H9 (cell line): ENCODE data around the gene HS6ST2. TPM values are rescaled to one million over a fixed set of nuclear protein-coding genes. Genes with fewer than 3 reads are reported as not detected.

Experiments
- DNase-seq: peaks from one replicate; pipeline ENCODE4 v3.0.0-alpha.2; 2017
- H2AFZ ChIP-seq: one replicate; pipeline ENCODE4 v1.6.1; 2013; ENCODE audit warnings: mild to moderate bottlenecking, low read length, control low read depth, moderate library complexity
- H2AK5ac ChIP-seq: 2 replicates; pipeline ENCODE4 v1.6.1; 2013; ENCODE audit warnings: low read length, control low read depth, mixed read lengths; ENCODE audit not compliant: insufficient read length
- H2BK120ac ChIP-seq: one replicate; pipeline ENCODE4 v1.6.1; 2013; ENCODE audit warnings: low read depth, mild to moderate bottlenecking, low read length, control low read depth, inconsistent platforms; ENCODE audit not compliant: poor library complexity, severe bottlenecking
- H2BK12ac ChIP-seq: 2 replicates; pipeline ENCODE4 v1.6.1; 2013; ENCODE audit warnings: low read length, control low read depth, mixed read lengths, low read depth; ENCODE audit not compliant: insufficient read length
- H2BK15ac ChIP-seq: 2 replicates; pipeline ENCODE4 v1.6.1; 2013; ENCODE audit warnings: low read depth, low read length, control low read depth
- H2BK20ac ChIP-seq: one replicate; pipeline ENCODE4 v1.6.1; 2013; ENCODE audit warnings: low read depth, mild to moderate bottlenecking, low read length, control low read depth, inconsistent platforms; ENCODE audit not compliant: poor library complexity, severe bottlenecking
- H2BK5ac ChIP-seq: 2 replicates; pipeline ENCODE4 v1.6.1; 2013; ENCODE audit warnings: low read length, control low read depth, mixed read lengths; ENCODE audit not compliant: insufficient read length
- H3K14ac ChIP-seq: 2 replicates; pipeline ENCODE4 v1.6.1; 2013; ENCODE audit warnings: low read length, control low read depth; ENCODE audit not compliant: insufficient read depth
- H3K18ac ChIP-seq: 2 replicates; pipeline ENCODE4 v1.6.1; 2013; ENCODE audit warnings: low read depth, mild to moderate bottlenecking, mixed read lengths, low read length, control low read depth; ENCODE audit not compliant: insufficient read length
- H3K23ac ChIP-seq: 2 replicates; pipeline ENCODE4 v1.6.1; 2013; ENCODE audit warnings: low read length, control low read depth, mixed read lengths, low read depth; ENCODE audit not compliant: insufficient read length
- H3K23me2 ChIP-seq: 2 replicates; pipeline ENCODE4 v1.6.1; 2013; ENCODE audit warnings: low read depth, mild to moderate bottlenecking, mixed read lengths, low read length, control low read depth; ENCODE audit not compliant: insufficient read length, poor library complexity, severe bottlenecking
- H3K27ac ChIP-seq: 2 replicates; pipeline ENCODE4 v1.5.1; 2013; ENCODE audit warnings: low read length, control low read depth, mixed read lengths, low read depth; ENCODE audit not compliant: insufficient read length
- H3K27me3 ChIP-seq: 2 replicates; pipeline ENCODE4 v1.6.1; 2013; ENCODE audit warnings: low read length, control low read depth, inconsistent platforms; ENCODE audit not compliant: insufficient read depth
- H3K4ac ChIP-seq: 2 replicates; pipeline ENCODE4 v1.6.1; 2013; ENCODE audit warnings: low read depth, mild to moderate bottlenecking, control low read depth, inconsistent platforms, low read length, moderate library complexity
- H3K4me1 ChIP-seq: 2 replicates; pipeline ENCODE4 v1.6.1; 2013; ENCODE audit warnings: low read length, control low read depth, inconsistent platforms; ENCODE audit not compliant: insufficient read depth
- H3K4me2 ChIP-seq: 2 replicates; pipeline ENCODE4 v1.6.1; 2013; ENCODE audit warnings: low read length, control low read depth, mixed read lengths; ENCODE audit not compliant: insufficient read length, insufficient read depth
- H3K56ac ChIP-seq: 2 replicates; pipeline ENCODE4 v1.6.1; 2013; ENCODE audit warnings: low read depth, mild to moderate bottlenecking, mixed read lengths, low read length, control low read depth; ENCODE audit not compliant: insufficient read length
- H3K79me1 ChIP-seq: 2 replicates; pipeline ENCODE4 v1.6.1; 2013; ENCODE audit warnings: low read depth, mild to moderate bottlenecking, moderate library complexity, low read length, control low read depth, inconsistent platforms; ENCODE audit not compliant: insufficient read depth, poor library complexity, severe bottlenecking
- H3K79me2 ChIP-seq: 2 replicates; pipeline ENCODE4 v1.6.1; 2013; ENCODE audit warnings: low read length, control low read depth, inconsistent platforms; ENCODE audit not compliant: insufficient read depth
- H3K9ac ChIP-seq: 2 replicates; pipeline ENCODE4 v1.6.1; 2013; ENCODE audit warnings: low read length, control low read depth, mixed read lengths; ENCODE audit not compliant: insufficient read length; ENCODE audit errors: extremely low read depth
- H3K9me3 ChIP-seq: one replicate; pipeline ENCODE4 v1.6.1; 2013; ENCODE audit warnings: low read depth, low read length, inconsistent platforms; ENCODE audit not compliant: control insufficient read depth
- H3T11ph ChIP-seq: one replicate; pipeline ENCODE4 v1.6.1; 2013; ENCODE audit warnings: mild to moderate bottlenecking, low read length, control low read depth, inconsistent platforms
- H4K20me1 ChIP-seq: one replicate; pipeline ENCODE4 v1.6.1; 2013; ENCODE audit not compliant: control insufficient read depth, insufficient read length, insufficient read depth
- H4K5ac ChIP-seq: 2 replicates; pipeline ENCODE4 v1.6.1; 2013; ENCODE audit warnings: low read depth, mild to moderate bottlenecking, mixed read lengths, low read length, control low read depth; ENCODE audit not compliant: insufficient read length
- H4K8ac ChIP-seq: replicated peaks from 2 replicates; pipeline ENCODE4 v1.6.1; 2013; ENCODE audit warnings: low read length, control low read depth, mixed read lengths, low read depth; ENCODE audit not compliant: insufficient read length
- H4K91ac ChIP-seq: 2 replicates; pipeline ENCODE4 v1.6.1; 2013; ENCODE audit warnings: low read depth, mild to moderate bottlenecking, moderate library complexity, mixed read lengths, low read length, control low read depth; ENCODE audit not compliant: insufficient read length
- H3K27ac Mint-ChIP-seq, 3 experiments: 2 replicates in 2 of 3; 3 replicates in 1 of 3; pipeline ENCODE4 v1.8.0; 2020 to 2021; ENCODE audit warnings: mixed read lengths in 3 of 3, mild to moderate bottlenecking in 1 of 3, moderate library complexity in 1 of 3
- H3K27me3 Mint-ChIP-seq: 2 replicates; pipeline ENCODE4 v1.8.0; 2021; ENCODE audit warnings: low read depth, mild to moderate bottlenecking, moderate library complexity, mixed read lengths
- H3K36me3 Mint-ChIP-seq, 3 experiments: 2 replicates in 2 of 3; 3 replicates in 1 of 3; pipeline ENCODE4 v1.8.0; 2020 to 2021; ENCODE audit warnings: low read depth in 3 of 3, mixed read lengths in 3 of 3; ENCODE audit not compliant: insufficient read depth in 1 of 3
- H3K4me1 Mint-ChIP-seq, 2 experiments: 2 replicates each; pipeline ENCODE4 v1.8.0; 2020; ENCODE audit warnings: mixed read lengths in 2 of 2
- H3K4me3 Mint-ChIP-seq, 2 experiments: 2 replicates in 1 of 2; 3 replicates in 1 of 2; pipeline ENCODE4 v1.8.0; 2020 to 2021; ENCODE audit warnings: mild to moderate bottlenecking in 2 of 2, mixed read lengths in 2 of 2, moderate library complexity in 1 of 2
- H3K9me3 Mint-ChIP-seq, 2 experiments: 2 replicates in 1 of 2; 3 replicates in 1 of 2; pipeline ENCODE4 v1.8.0; 2020; ENCODE audit warnings: mild to moderate bottlenecking in 2 of 2, mixed read lengths in 2 of 2, moderate library complexity in 1 of 2
- CTCF ChIP-seq: fragments of 200-600 bp; sonication (generic); conservative IDR thresholded peaks from 3 replicates; pipeline ENCODE4 v1.8.0; 2021; ENCODE audit warnings: antibody characterized with exemption, mild to moderate bottlenecking
- WGBS: extraction: QIAGEN DNeasy Blood & Tissue Kit; methylation state at CpG from one replicate; pipeline ENCODE4 v1.1.7; 2013; ENCODE audit warnings: missing lambda C conversion rate, low lambda C conversion rate, mixed read lengths; ENCODE audit not compliant: insufficient read length; ENCODE audit errors: extremely low coverage; 5-methylcytosine and 5-hydroxymethylcytosine counted together
- total RNA-seq: library from RNA; stranded (reverse); gene quantifications from 2 replicates; pipeline ENCODE4 v1.2.1, GENCODE V29; 2021

The HS6ST2 gene
- total RNA-seq, 1 experiment from 2014 or later, result 4.8 TPM

DNA sequence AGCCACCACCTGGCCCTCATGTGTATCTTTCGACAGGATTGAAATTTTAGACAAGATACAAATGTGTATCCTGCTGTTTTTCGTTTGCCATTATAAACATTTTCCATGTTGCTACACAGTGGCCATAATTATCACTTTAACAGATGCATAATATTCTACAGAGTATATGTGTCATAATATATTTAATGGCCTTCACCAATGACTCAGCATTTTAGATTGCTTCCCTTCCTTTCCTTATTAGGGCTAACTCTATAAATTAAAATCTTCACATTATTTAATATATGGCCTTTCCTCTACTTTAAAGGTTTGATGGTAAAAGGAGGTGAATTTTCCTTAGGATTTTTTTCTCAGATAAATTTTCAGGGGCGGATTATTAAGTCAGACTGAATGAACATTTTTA, 97.4 kb downstream of the HS6ST2 start:
- H3K14ac ChIP-seq, result no peak overlapping the region
- Mint-ChIP-seq H3K27me3 (peaks cover 5% of the 10 kb centered on the region; the same call in 1 of the 2 replicates), H3K27ac (no peak overlapping the region), H3K4me1 (peaks cover 8 to 12% of the 10 kb centered on the region in 2 experiments), H3K4me3 (no peak overlapping the region), H3K36me3 (peaks cover 13 to 17% (median 14%) of the 10 kb centered on the region in 3 experiments), H3K9me3 (peaks cover 15 to 16% of the 10 kb centered on the region in 2 experiments; a peak in 4 of 5 replicates)
- WGBS, result no CpG with 5 or more reads among the region's 3 CpGs
- H3K4ac ChIP-seq, result no peak overlapping the region
- H3K4me2 ChIP-seq, result no peak overlapping the region
- H2BK5ac ChIP-seq, result no peak overlapping the region
- H3K56ac ChIP-seq, result no peak overlapping the region
- H3K9me3 ChIP-seq, result no peaks in the 10 kb centered on the region
- no peak overlapping the region for H4K5ac ChIP-seq
- no peaks in the 10 kb centered on the region for H3K27me3 ChIP-seq
- no peak overlapping the region for H3K23ac ChIP-seq
- H2BK15ac ChIP-seq, result no peak overlapping the region
- no peak overlapping the region for H2AFZ ChIP-seq
- no peak for DNase-seq
- no peak for TF ChIP-seq CTCF
- H3K4me1 ChIP-seq, result no peaks in the 10 kb centered on the region
- H4K20me1 ChIP-seq, result no peaks in the 10 kb centered on the region
- no peak overlapping the region for H3K18ac ChIP-seq
- no peak overlapping the region for H3K27ac ChIP-seq
- no peaks in the 10 kb centered on the region for H3K23me2 ChIP-seq
- no peak overlapping the region for H2AK5ac ChIP-seq
- no peaks in the 10 kb centered on the region for H3K79me2 ChIP-seq
- no peak overlapping the region for H3K9ac ChIP-seq
- H2BK20ac ChIP-seq, result no peak overlapping the region
- no peak overlapping the region for H3T11ph ChIP-seq
- no peak overlapping the region for H4K8ac ChIP-seq
- no peak overlapping the region for H4K91ac ChIP-seq
- no peak overlapping the region for H2BK120ac ChIP-seq
- H2BK12ac ChIP-seq, result no peak overlapping the region
- no peaks in the 10 kb centered on the region for H3K79me1 ChIP-seq
